ENCODE data around the gene GAREM2.

GAREM2 gene

GRCh38 chr2:26175466-26176278 lies 2.8 kb downstream of the GAREM2 start:
- Histone ChIP-seq H3K9me3 (ENCODE audit: control insufficient read depth, insufficient read depth, low read length) (no peaks in the 10 kb centered on the region), H3K4me1 (ENCODE audit: control insufficient read depth, low read length) (peaks cover 8% of the 10 kb centered on the region), H3F3A (ENCODE audit: control insufficient read depth, insufficient read depth) (no peaks in the 10 kb centered on the region), H3K9me2 (replicated peaks; ENCODE audit: control insufficient read depth, low read length) (no peaks in the 10 kb centered on the region), H3K36me3 (ENCODE audit: control insufficient read depth, low read length) (no peaks in the 10 kb centered on the region), H3K79me2 (ENCODE audit: control insufficient read depth, low read length) (no peaks in the 10 kb centered on the region), H4K20me1 (ENCODE audit: control insufficient read depth, insufficient read depth, low read depth, low read length) (no peaks in the 10 kb centered on the region), H3K4me3 (ENCODE audit: low read length) (no peak overlapping the region), H3K4me2 (ENCODE audit: low read length) (no peak overlapping the region), H3K27me3 (ENCODE audit: control insufficient read depth, low read length) (peaks cover 36% of the 10 kb centered on the region), H3K27ac (ENCODE audit: low read depth, low read length) (no peak overlapping the region)
- TF ChIP-seq, protein P1, sequence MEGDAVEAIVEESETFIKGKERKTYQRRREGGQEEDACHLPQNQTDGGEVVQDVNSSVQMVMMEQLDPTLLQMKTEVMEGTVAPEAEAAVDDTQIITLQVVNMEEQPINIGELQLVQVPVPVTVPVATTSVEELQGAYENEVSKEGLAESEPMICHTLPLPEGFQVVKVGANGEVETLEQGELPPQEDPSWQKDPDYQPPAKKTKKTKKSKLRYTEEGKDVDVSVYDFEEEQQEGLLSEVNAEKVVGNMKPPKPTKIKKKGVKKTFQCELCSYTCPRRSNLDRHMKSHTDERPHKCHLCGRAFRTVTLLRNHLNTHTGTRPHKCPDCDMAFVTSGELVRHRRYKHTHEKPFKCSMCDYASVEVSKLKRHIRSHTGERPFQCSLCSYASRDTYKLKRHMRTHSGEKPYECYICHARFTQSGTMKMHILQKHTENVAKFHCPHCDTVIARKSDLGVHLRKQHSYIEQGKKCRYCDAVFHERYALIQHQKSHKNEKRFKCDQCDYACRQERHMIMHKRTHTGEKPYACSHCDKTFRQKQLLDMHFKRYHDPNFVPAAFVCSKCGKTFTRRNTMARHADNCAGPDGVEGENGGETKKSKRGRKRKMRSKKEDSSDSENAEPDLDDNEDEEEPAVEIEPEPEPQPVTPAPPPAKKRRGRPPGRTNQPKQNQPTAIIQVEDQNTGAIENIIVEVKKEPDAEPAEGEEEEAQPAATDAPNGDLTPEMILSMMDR (IDR thresholded peaks at IDR 0.05; ENCODE audit: low read depth, low read length, poor library complexity, severe bottlenecking), result no peak
- TF ChIP-seq EZH2phosphoT487 (IDR thresholded peaks at IDR 0.05; ENCODE audit: borderline replicate concordance, low read length), result no peak

DNA sequence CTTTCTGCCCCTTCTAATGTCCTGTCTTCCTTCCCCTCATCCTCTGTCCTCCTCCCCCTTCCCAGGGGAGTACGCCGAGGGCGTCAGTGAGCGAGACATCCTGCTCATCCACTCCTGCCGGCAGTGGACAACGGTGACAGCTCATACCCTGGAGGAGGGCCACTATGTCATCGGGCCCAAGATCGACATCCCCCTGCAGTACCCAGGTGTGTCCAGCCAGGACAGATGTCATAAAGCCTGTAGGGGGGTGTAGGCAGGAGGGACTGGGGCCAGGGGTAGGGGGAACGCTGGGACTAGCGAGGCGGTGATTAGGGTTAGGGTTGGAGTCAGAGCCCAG lies 3.4 kb downstream of the GAREM2 start:
- Histone ChIP-seq H3K27me3 (ENCODE audit: control insufficient read depth, low read length) (peaks cover 36% of the 10 kb centered on the region), H3K4me3 (ENCODE audit: low read length) (no peak overlapping the region)

GRCh38 chr2:26177122-26177521 lies 4.2 kb downstream of the GAREM2 start:
- Histone ChIP-seq H3F3A (ENCODE audit: control insufficient read depth, insufficient read depth) (no peaks in the 10 kb centered on the region), H3K4me1 (ENCODE audit: control insufficient read depth, low read length) (peaks cover 8% of the 10 kb centered on the region), H3K4me3 (ENCODE audit: low read length) (no peak overlapping the region), H3K4me2 (ENCODE audit: low read length) (no peak overlapping the region), H4K20me1 (ENCODE audit: control insufficient read depth, insufficient read depth, low read depth, low read length) (no peaks in the 10 kb centered on the region), H3K79me2 (ENCODE audit: control insufficient read depth, low read length) (no peaks in the 10 kb centered on the region), H3K36me3 (ENCODE audit: control insufficient read depth, low read length) (no peaks in the 10 kb centered on the region), H3K9me2 (replicated peaks; ENCODE audit: control insufficient read depth, low read length) (no peaks in the 10 kb centered on the region), H3K9me3 (ENCODE audit: control insufficient read depth, insufficient read depth, low read length) (no peaks in the 10 kb centered on the region), H3K27me3 (ENCODE audit: control insufficient read depth, low read length) (peaks cover 33% of the 10 kb centered on the region), H3K27ac (ENCODE audit: low read depth, low read length) (no peak overlapping the region)
- TF ChIP-seq, protein P1 (IDR thresholded peaks at IDR 0.05; ENCODE audit: low read depth, low read length, poor library complexity, severe bottlenecking), result no peak
- no peak for TF ChIP-seq EZH2phosphoT487 (IDR thresholded peaks at IDR 0.05; ENCODE audit: borderline replicate concordance, low read length)

More for the DNA sequence above, 3.4 kb downstream of the GAREM2 start:
- Histone ChIP-seq H3K4me2 (ENCODE audit: low read length) (no peak overlapping the region), H3K9me3 (ENCODE audit: control insufficient read depth, insufficient read depth, low read length) (no peaks in the 10 kb centered on the region), H4K20me1 (ENCODE audit: control insufficient read depth, insufficient read depth, low read depth, low read length) (no peaks in the 10 kb centered on the region), H3K36me3 (ENCODE audit: control insufficient read depth, low read length) (no peaks in the 10 kb centered on the region), H3K79me2 (ENCODE audit: control insufficient read depth, low read length) (no peaks in the 10 kb centered on the region), H3K4me1 (ENCODE audit: control insufficient read depth, low read length) (peaks cover 8% of the 10 kb centered on the region), H3F3A (ENCODE audit: control insufficient read depth, insufficient read depth) (no peaks in the 10 kb centered on the region), H3K9me2 (replicated peaks; ENCODE audit: control insufficient read depth, low read length) (no peaks in the 10 kb centered on the region), H3K27ac (ENCODE audit: low read depth, low read length) (no peak overlapping the region)
- TF ChIP-seq, protein P1 (IDR thresholded peaks at IDR 0.05; ENCODE audit: low read depth, low read length, poor library complexity, severe bottlenecking), result no peak
- no peak for TF ChIP-seq EZH2phosphoT487 (IDR thresholded peaks at IDR 0.05; ENCODE audit: borderline replicate concordance, low read length)
